Neural cell (in vitro differentiated cells): ENCODE data around the gene SH3RF2. TPM values are rescaled to one million over a fixed set of nuclear protein-coding genes. Genes with fewer than 3 reads are reported as not detected.

Source experiments
- H2AFZ ChIP-seq: fragments of 200-600, 300-800 bp; sonication (generic), shearing (Covaris generic); 2 replicates; pipeline ENCODE4 v1.6.0; 2014; ENCODE audit warnings: low read depth, mild to moderate bottlenecking, antibody characterized with exemption, low read length, moderate library complexity
- H3F3A ChIP-seq: fragments of 200-600 bp; shearing (Covaris generic); 2 replicates; pipeline ENCODE4 v1.6.1; 2016; ENCODE audit warnings: mild to moderate bottlenecking, moderate library complexity, mixed read lengths, antibody characterized with exemption, low read length; ENCODE audit not compliant: insufficient read depth, poor library complexity, severe bottlenecking
- H3K27ac ChIP-seq: fragments of 200-600, 300-800 bp; sonication (generic), shearing (Covaris generic); 2 replicates; pipeline ENCODE4 v1.5.1; 2014; ENCODE audit warnings: mild to moderate bottlenecking, low read length, moderate library complexity
- H3K27me3 ChIP-seq: fragments of 300-800, 200-600 bp; sonication (generic), shearing (Covaris generic); 2 replicates; pipeline ENCODE4 v1.6.0; 2014; ENCODE audit warnings: mild to moderate bottlenecking, low read depth, low read length, moderate library complexity; ENCODE audit not compliant: insufficient read depth
- H3K36me3 ChIP-seq: fragments of 300-800, 200-600 bp; sonication (generic), shearing (Covaris generic); 2 replicates; pipeline ENCODE4 v1.5.1; 2014; ENCODE audit warnings: mild to moderate bottlenecking, antibody characterized with exemption, low read length, moderate library complexity; ENCODE audit not compliant: insufficient read depth
- H3K4me2 ChIP-seq: fragments of 300-800, 200-600 bp; sonication (generic), shearing (Covaris generic); 2 replicates; pipeline ENCODE4 v1.6.0; 2014; ENCODE audit warnings: mild to moderate bottlenecking, low read length
- H3K4me3 ChIP-seq: fragments of 300-800, 200-600 bp; sonication (generic), shearing (Covaris generic); 2 replicates; pipeline ENCODE4 v1.5.1; 2014; ENCODE audit warnings: mild to moderate bottlenecking, low read length, moderate library complexity
- H3K79me2 ChIP-seq: fragments of 200-600 bp; shearing (Covaris generic); replicated peaks from 2 replicates; pipeline ENCODE4 v1.6.0; 2014; ENCODE audit warnings: mild to moderate bottlenecking, low read length, moderate library complexity; ENCODE audit not compliant: insufficient read depth
- H3K9ac ChIP-seq: fragments of 300-800, 200-600 bp; sonication (generic), shearing (Covaris generic); 2 replicates; pipeline ENCODE4 v1.6.1; 2016; ENCODE audit warnings: mild to moderate bottlenecking, low read length, mixed read lengths
- H3K9me2 ChIP-seq: fragments of 200-600 bp; shearing (Covaris generic); 2 replicates; pipeline ENCODE4 v1.6.1; 2016; ENCODE audit warnings: mild to moderate bottlenecking, low read length, mixed read lengths; ENCODE audit not compliant: insufficient read depth
- H3K9me3 ChIP-seq: fragments of 200-600, 300-800 bp; sonication (generic), shearing (Covaris generic); 2 replicates; pipeline ENCODE4 v1.6.1; 2016; ENCODE audit warnings: mild to moderate bottlenecking, mixed run types, low read length, moderate library complexity, mixed read lengths
- H4K20me1 ChIP-seq: fragments of 200-600 bp; shearing (Covaris generic); 2 replicates; pipeline ENCODE4 v1.6.1; 2016; ENCODE audit warnings: mild to moderate bottlenecking, mixed run types; ENCODE audit not compliant: insufficient read depth
- EP300 ChIP-seq: fragments of 450-650 bp; conservative IDR thresholded peaks from 2 replicates; pipeline ENCODE4 v1.6.1; 2014; ENCODE audit warnings: antibody characterized with exemption, mild to moderate bottlenecking, moderate library complexity; ENCODE audit not compliant: poor library complexity, severe bottlenecking
- EZH2 ChIP-seq: fragments of 200-600, 300-800 bp; shearing (Covaris generic), sonication (generic); IDR thresholded peaks from 2 replicates; pipeline ENCODE4 v1.6.1; 2014; ENCODE audit warnings: antibody characterized with exemption, low read length, borderline replicate concordance, mild to moderate bottlenecking; ENCODE audit not compliant: insufficient read depth, poor library complexity, severe bottlenecking
- MXI1 ChIP-seq: fragments of 450-650 bp; conservative IDR thresholded peaks from 2 replicates; pipeline ENCODE4 v1.6.1; 2014; ENCODE audit warnings: antibody characterized with exemption, mild to moderate bottlenecking; ENCODE audit not compliant: poor library complexity, severe bottlenecking
- POLR2AphosphoS5 ChIP-seq: IDR thresholded peaks from 2 replicates; pipeline ENCODE4 v1.6.1; 2012
- RAD21 ChIP-seq: fragments of 450-650 bp; conservative IDR thresholded peaks from 2 replicates; pipeline ENCODE4 v1.6.1; 2014; ENCODE audit warnings: antibody characterized with exemption, mild to moderate bottlenecking, moderate library complexity
- SMC3 ChIP-seq: fragments of 450-650 bp; conservative IDR thresholded peaks from 2 replicates; pipeline ENCODE4 v1.6.1; 2014; ENCODE audit warnings: antibody characterized with exemption, mild to moderate bottlenecking, moderate library complexity; ENCODE audit not compliant: poor library complexity
- TAF1 ChIP-seq: IDR thresholded peaks from 2 replicates; pipeline ENCODE4 v1.6.1; 2012; ENCODE audit warnings: low read depth
- polyA plus RNA-seq: library from polyadenylated mRNA; depleted of rRNA; stranded (reverse); fragments of >200 nt; gene quantifications from 2 replicates; pipeline ENCODE4 v1.2.3, GENCODE V29; 2014
- TF ChIP-seq, protein P1 (sequence below): IDR thresholded peaks from 2 replicates; pipeline ENCODE4 v1.6.1; 2012; ENCODE audit warnings: borderline replicate concordance
- TF ChIP-seq, protein P2 (sequence below): fragments of 450-650 bp; IDR thresholded peaks from 2 replicates; pipeline ENCODE4 v1.5.1; 2014; ENCODE audit warnings: antibody characterized with exemption, mild to moderate bottlenecking, moderate library complexity; ENCODE audit not compliant: poor library complexity, severe bottlenecking

Gene SH3RF2
- polyA plus RNA-seq, 1 donor from 2014 or later = not detected

DNA sequence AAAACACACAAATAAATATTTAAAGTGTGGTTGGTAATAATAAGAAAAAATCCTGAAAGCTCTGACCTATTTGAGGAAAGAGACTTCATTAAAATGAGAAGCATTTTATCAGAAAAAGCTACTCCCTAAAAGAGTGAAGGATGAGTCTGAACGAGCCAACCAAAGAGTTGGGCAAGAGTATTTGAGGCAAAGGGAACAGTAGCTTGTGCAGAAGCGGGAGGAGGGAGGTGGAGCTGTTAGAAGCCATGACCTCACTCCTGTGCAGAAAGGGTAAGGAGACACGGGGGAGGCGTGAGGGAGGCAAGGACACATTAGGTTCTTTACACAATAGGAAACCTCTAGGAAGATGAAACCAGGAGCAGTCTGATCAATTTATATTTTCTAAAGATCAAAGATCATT is 29.4 kb downstream of the SH3RF2 start:
- H3K9me2 ChIP-seq = no peaks in the 10 kb centered on the region
- H3K4me2 ChIP-seq = no peak overlapping the region
- TF ChIP-seq, protein P1, sequence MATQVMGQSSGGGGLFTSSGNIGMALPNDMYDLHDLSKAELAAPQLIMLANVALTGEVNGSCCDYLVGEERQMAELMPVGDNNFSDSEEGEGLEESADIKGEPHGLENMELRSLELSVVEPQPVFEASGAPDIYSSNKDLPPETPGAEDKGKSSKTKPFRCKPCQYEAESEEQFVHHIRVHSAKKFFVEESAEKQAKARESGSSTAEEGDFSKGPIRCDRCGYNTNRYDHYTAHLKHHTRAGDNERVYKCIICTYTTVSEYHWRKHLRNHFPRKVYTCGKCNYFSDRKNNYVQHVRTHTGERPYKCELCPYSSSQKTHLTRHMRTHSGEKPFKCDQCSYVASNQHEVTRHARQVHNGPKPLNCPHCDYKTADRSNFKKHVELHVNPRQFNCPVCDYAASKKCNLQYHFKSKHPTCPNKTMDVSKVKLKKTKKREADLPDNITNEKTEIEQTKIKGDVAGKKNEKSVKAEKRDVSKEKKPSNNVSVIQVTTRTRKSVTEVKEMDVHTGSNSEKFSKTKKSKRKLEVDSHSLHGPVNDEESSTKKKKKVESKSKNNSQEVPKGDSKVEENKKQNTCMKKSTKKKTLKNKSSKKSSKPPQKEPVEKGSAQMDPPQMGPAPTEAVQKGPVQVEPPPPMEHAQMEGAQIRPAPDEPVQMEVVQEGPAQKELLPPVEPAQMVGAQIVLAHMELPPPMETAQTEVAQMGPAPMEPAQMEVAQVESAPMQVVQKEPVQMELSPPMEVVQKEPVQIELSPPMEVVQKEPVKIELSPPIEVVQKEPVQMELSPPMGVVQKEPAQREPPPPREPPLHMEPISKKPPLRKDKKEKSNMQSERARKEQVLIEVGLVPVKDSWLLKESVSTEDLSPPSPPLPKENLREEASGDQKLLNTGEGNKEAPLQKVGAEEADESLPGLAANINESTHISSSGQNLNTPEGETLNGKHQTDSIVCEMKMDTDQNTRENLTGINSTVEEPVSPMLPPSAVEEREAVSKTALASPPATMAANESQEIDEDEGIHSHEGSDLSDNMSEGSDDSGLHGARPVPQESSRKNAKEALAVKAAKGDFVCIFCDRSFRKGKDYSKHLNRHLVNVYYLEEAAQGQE = no peak
- TF ChIP-seq, protein P2, sequence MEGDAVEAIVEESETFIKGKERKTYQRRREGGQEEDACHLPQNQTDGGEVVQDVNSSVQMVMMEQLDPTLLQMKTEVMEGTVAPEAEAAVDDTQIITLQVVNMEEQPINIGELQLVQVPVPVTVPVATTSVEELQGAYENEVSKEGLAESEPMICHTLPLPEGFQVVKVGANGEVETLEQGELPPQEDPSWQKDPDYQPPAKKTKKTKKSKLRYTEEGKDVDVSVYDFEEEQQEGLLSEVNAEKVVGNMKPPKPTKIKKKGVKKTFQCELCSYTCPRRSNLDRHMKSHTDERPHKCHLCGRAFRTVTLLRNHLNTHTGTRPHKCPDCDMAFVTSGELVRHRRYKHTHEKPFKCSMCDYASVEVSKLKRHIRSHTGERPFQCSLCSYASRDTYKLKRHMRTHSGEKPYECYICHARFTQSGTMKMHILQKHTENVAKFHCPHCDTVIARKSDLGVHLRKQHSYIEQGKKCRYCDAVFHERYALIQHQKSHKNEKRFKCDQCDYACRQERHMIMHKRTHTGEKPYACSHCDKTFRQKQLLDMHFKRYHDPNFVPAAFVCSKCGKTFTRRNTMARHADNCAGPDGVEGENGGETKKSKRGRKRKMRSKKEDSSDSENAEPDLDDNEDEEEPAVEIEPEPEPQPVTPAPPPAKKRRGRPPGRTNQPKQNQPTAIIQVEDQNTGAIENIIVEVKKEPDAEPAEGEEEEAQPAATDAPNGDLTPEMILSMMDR = no peak
- TF ChIP-seq MXI1 (no peak), TAF1 (no peak), EP300 (no peak), POLR2AphosphoS5 (no peak), EZH2 (no peak), RAD21 (no peak), SMC3 (no peak)
- H3F3A ChIP-seq = no peaks in the 10 kb centered on the region
- H3K79me2 ChIP-seq = no peaks in the 10 kb centered on the region
- H2AFZ ChIP-seq = no peak overlapping the region
- no peaks in the 10 kb centered on the region for H3K36me3 ChIP-seq
- H3K4me3 ChIP-seq = no peak overlapping the region
- no peaks in the 10 kb centered on the region for H3K9me3 ChIP-seq
- no peaks in the 10 kb centered on the region for H3K27me3 ChIP-seq
- H3K27ac ChIP-seq = no peak overlapping the region
- H3K9ac ChIP-seq = no peak overlapping the region
- H4K20me1 ChIP-seq = no peaks in the 10 kb centered on the region

DNA sequence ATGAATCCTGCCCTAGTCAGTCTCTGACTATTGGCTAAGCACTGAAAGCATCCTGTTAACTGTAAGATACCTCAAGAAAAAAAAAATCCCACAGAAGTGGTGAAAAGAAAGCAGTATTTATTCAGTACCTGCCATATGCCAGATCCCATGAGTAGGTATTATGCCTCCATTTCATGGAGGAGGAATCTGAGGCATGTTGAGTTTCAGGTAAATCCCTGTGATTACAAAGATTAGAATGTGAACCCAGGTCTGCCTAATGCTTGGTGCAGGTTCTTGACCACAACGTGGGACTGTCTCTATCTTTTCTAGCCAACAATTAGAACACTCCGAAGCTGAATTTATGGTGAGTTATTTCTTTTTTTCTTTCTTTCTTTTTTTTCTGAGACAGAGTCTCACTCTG is 30.9 kb downstream of the SH3RF2 start:
- TF ChIP-seq RAD21 (no peak), MXI1 (no peak), SMC3 (no peak), TAF1 (no peak), EP300 (no peak), POLR2AphosphoS5 (no peak)
- TF ChIP-seq, protein P2 = no peak
- Histone ChIP-seq H2AFZ (no peak overlapping the region), H3K27ac (no peak overlapping the region), H3K79me2 (no peaks in the 10 kb centered on the region), H3K9me3 (no peaks in the 10 kb centered on the region), H4K20me1 (no peaks in the 10 kb centered on the region), H3F3A (no peaks in the 10 kb centered on the region), H3K27me3 (no peaks in the 10 kb centered on the region), H3K36me3 (no peaks in the 10 kb centered on the region), H3K9ac (no peak overlapping the region), H3K4me2 (no peak overlapping the region), H3K4me3 (no peak overlapping the region), H3K9me2 (no peaks in the 10 kb centered on the region)
